Measurements from ENCODE around the gene TNNI2. TPM values are rescaled to one million over a fixed set of nuclear protein-coding genes. Genes with fewer than 3 reads are reported as not detected.

Gene TNNI2
- total RNA-seq, 1 experiment from 2014 or later = not detected

DNA sequence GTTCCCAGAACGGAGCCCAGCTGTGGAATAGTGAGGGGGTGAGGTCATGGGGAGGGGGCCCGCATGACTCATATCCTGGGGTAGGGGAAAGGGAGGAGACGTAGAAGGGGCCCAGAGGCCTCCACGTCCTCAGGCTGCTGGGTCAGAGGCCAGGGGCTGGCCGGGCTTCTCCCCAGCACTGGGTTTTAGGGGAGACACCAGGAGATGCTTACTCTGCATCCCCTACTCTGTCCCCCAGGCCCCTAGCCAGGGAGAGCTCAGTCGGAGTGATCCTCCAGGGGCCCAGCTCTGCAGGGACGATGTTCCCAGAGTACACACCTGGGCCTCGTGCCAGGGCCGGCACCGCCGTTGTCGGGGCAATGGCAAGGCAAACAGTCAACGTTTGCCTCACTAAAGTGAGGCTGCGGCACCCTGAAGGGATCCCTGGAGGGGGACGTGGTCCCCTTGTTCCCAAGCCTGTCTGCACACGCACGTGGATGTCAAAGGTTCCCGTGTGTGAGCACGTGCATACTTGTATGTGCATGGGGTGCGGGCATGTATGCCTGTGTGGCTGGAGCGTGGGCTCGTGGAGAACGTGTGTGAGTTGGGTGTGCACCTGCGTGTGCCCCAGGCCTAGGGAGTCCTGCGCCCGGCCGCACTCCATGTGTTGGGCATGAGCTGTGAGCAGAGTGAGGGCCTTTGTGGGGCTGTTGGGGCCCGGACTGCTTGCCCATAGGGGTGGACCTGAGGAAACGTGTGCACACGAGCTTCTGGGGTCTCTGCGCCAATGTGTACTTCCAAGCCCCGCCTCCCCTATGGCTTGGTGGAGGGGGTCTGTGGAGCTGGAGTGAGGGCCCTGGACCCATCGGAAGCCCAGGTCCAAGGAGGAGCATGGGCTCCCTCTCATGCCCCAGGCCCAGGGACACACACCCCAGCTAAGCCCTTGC lies 38.7 kb downstream of the TNNI2 start:
- no peak for TF ChIP-seq EZH2 (IDR thresholded peaks at IDR 0.05; ENCODE audit: borderline replicate concordance, low read depth, low read length, poor library complexity, severe bottlenecking)
- TF ChIP-seq, protein P1, sequence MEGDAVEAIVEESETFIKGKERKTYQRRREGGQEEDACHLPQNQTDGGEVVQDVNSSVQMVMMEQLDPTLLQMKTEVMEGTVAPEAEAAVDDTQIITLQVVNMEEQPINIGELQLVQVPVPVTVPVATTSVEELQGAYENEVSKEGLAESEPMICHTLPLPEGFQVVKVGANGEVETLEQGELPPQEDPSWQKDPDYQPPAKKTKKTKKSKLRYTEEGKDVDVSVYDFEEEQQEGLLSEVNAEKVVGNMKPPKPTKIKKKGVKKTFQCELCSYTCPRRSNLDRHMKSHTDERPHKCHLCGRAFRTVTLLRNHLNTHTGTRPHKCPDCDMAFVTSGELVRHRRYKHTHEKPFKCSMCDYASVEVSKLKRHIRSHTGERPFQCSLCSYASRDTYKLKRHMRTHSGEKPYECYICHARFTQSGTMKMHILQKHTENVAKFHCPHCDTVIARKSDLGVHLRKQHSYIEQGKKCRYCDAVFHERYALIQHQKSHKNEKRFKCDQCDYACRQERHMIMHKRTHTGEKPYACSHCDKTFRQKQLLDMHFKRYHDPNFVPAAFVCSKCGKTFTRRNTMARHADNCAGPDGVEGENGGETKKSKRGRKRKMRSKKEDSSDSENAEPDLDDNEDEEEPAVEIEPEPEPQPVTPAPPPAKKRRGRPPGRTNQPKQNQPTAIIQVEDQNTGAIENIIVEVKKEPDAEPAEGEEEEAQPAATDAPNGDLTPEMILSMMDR (conservative IDR thresholded peaks at IDR 0.05; ENCODE audit: low read depth, low read length) = no peak
- H3K9me3 ChIP-seq (ENCODE audit: low read depth, low read length, poor library complexity, severe bottlenecking) = no peaks in the 10 kb centered on the region
- no peak overlapping the region for H3K27ac ChIP-seq (ENCODE audit: low read depth, low read length, poor library complexity, severe bottlenecking)
- no TSS peak for BruUV-seq (replicated peaks)
- H3K36me3 ChIP-seq (ENCODE audit: insufficient read depth, low read length, poor library complexity, severe bottlenecking) = no peaks in the 10 kb centered on the region
- H3K4me3 ChIP-seq (ENCODE audit: low read depth, low read length, poor library complexity, severe bottlenecking) = no peak overlapping the region
- intact Hi-C loops (cut with micrococcal nuclease; ENCODE audit: unreplicated experiment) = no loop called here
- POLR2A ChIA-PET (ENCODE audit: low non-redundant PET) = no interaction called here
- CTCF ChIA-PET = interaction anchor here (1.0 kb wide), 1 partner anchor 274 kb away, joined by 5 read pairs; no protein-coding TSS in a partner anchor
- peaks cover 25% of the 10 kb centered on the region for H3K27me3 ChIP-seq (replicated peaks; ENCODE audit: insufficient read depth, low read depth, low read length, poor library complexity)
- no peaks in the 10 kb centered on the region for H3K4me1 ChIP-seq (ENCODE audit: insufficient read depth, low read length, poor library complexity, severe bottlenecking)
- DNase-seq (ENCODE audit: low spot score) = no peak

- Histone ChIP-seq H3K4me1 (ENCODE audit: insufficient read depth, low read length, poor library complexity, severe bottlenecking) (no peaks in the 10 kb centered on the region), H3K36me3 (ENCODE audit: insufficient read depth, low read length, poor library complexity, severe bottlenecking) (no peaks in the 10 kb centered on the region), H3K4me3 (ENCODE audit: low read depth, low read length, poor library complexity, severe bottlenecking) (no peak overlapping the region), H3K9me3 (ENCODE audit: low read depth, low read length, poor library complexity, severe bottlenecking) (no peaks in the 10 kb centered on the region), H3K27ac (ENCODE audit: low read depth, low read length, poor library complexity, severe bottlenecking) (no peak overlapping the region), H3K27me3 (replicated peaks; ENCODE audit: insufficient read depth, low read depth, low read length, poor library complexity) (peaks cover 16% of the 10 kb centered on the region)
- BruUV-seq (replicated peaks) = no TSS peak
- no peak for DNase-seq (ENCODE audit: low spot score)
- CTCF ChIA-PET = no interaction called here
- POLR2A ChIA-PET (ENCODE audit: low non-redundant PET) = no interaction called here
- intact Hi-C loops (cut with micrococcal nuclease; ENCODE audit: unreplicated experiment) = no loop called here
- no peak for TF ChIP-seq EZH2 (IDR thresholded peaks at IDR 0.05; ENCODE audit: borderline replicate concordance, low read depth, low read length, poor library complexity, severe bottlenecking)
- TF ChIP-seq, protein P1 (conservative IDR thresholded peaks at IDR 0.05; ENCODE audit: low read depth, low read length) = no peak
These were observed 39.6 kb downstream of the TNNI2 start for GRCh38 chr11:1878137-1879031.

DNA sequence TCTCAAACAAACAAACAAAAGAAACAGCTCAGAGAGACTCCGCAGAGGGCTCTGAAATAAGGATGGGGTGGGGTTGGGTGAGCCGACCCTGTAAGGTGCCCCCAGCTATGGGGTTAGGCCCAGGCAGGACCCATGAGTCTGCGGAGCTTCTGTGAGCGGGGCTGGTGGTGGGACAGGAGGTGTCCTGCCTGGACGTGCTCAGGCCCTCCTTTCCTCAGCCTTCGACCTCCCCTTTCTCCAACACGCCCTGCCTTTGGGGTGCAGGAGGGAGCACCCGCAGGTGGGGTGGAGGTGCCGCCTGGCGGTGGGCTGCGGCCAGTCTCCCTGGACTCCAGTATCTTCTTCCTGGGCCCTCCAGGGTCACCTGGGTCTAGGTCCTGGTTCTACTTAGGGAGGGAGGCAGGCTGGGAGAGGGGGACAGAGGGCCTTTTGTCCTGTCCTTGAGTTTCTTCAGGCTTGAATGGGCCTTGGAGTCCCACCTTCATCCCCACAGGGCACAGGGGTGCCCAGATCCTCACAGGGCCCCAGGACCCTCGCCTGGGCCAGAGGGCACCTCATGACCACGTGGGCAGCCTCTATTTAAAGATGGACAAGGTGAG lies 40.7 kb downstream of the TNNI2 start:
- intact Hi-C loops (cut with micrococcal nuclease; ENCODE audit: unreplicated experiment) = no loop called here

More for the DNA sequence above, 40.7 kb downstream of the TNNI2 start:
- no peak for DNase-seq (ENCODE audit: low spot score)
- CTCF ChIA-PET = no interaction called here
- H3K4me1 ChIP-seq (ENCODE audit: insufficient read depth, low read length, poor library complexity, severe bottlenecking) = no peaks in the 10 kb centered on the region
- TF ChIP-seq, protein P1 (conservative IDR thresholded peaks at IDR 0.05; ENCODE audit: low read depth, low read length) = no peak
- no peak for TF ChIP-seq EZH2 (IDR thresholded peaks at IDR 0.05; ENCODE audit: borderline replicate concordance, low read depth, low read length, poor library complexity, severe bottlenecking)
- no TSS peak for BruUV-seq (replicated peaks)
- peaks cover 8% of the 10 kb centered on the region for H3K27me3 ChIP-seq (replicated peaks; ENCODE audit: insufficient read depth, low read depth, low read length, poor library complexity)
- no peak overlapping the region for H3K27ac ChIP-seq (ENCODE audit: low read depth, low read length, poor library complexity, severe bottlenecking)
- H3K9me3 ChIP-seq (ENCODE audit: low read depth, low read length, poor library complexity, severe bottlenecking) = no peaks in the 10 kb centered on the region
- POLR2A ChIA-PET (ENCODE audit: low non-redundant PET) = no interaction called here
- H3K36me3 ChIP-seq (ENCODE audit: insufficient read depth, low read length, poor library complexity, severe bottlenecking) = no peaks in the 10 kb centered on the region
- no peak overlapping the region for H3K4me3 ChIP-seq (ENCODE audit: low read depth, low read length, poor library complexity, severe bottlenecking)

Data from A673 (cell line).